Vagina (tissue), 2 donors: ENCODE results near the gene ZNF407.

ENCODE experiments used
- POLR2A ChIP-seq, 2 donors: fragments of 450-650 bp; IDR thresholded peaks; one replicate each; pipeline ENCODE4 v1.6.1; 2017; ENCODE audit warnings: antibody characterized with exemption in 2 of 2, mild to moderate bottlenecking in 2 of 2, moderate library complexity in 2 of 2
- POLR2AphosphoS5 ChIP-seq, 2 donors: sonication (generic); formaldehyde crosslinking; IDR thresholded peaks; one replicate each; pipeline ENCODE4 v1.9.0; 2017; ENCODE audit warnings: antibody characterized with exemption in 2 of 2, mild to moderate bottlenecking in 2 of 2, low read depth in 1 of 2; ENCODE audit not compliant: insufficient read depth in 1 of 2
- TF ChIP-seq, protein P1 (sequence below), 3 experiments: fragments of 450-650 bp in 2 of 3; fragments of 200-600 bp in 1 of 3; sonication (generic) in 1 of 3; IDR thresholded peaks; one replicate each; pipeline ENCODE4 v1.5.1; 2017 to 2019; ENCODE audit warnings: antibody characterized with exemption in 3 of 3, mild to moderate bottlenecking in 2 of 3, moderate library complexity in 2 of 3

DNA sequence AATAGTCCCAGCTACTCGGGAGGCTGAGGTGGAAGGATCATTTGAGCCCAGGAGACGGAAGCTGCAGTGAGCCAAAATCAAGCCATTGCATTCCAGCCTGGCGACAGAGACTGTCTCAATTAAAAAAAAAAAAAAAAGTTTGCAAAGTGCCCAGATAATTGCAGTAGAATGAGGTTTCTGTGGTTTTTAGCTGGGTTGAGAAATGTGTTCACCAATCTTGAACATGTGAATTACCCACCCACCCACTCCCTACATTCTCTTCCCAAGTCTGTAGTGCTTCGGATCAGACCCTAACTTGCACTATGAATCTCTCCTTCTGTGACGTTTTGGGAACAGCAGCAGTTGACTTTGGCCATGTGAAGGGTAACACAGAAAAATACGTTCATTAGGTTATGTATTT lies 363.9 kb downstream of the ZNF407 start:
- TF ChIP-seq, protein P1, sequence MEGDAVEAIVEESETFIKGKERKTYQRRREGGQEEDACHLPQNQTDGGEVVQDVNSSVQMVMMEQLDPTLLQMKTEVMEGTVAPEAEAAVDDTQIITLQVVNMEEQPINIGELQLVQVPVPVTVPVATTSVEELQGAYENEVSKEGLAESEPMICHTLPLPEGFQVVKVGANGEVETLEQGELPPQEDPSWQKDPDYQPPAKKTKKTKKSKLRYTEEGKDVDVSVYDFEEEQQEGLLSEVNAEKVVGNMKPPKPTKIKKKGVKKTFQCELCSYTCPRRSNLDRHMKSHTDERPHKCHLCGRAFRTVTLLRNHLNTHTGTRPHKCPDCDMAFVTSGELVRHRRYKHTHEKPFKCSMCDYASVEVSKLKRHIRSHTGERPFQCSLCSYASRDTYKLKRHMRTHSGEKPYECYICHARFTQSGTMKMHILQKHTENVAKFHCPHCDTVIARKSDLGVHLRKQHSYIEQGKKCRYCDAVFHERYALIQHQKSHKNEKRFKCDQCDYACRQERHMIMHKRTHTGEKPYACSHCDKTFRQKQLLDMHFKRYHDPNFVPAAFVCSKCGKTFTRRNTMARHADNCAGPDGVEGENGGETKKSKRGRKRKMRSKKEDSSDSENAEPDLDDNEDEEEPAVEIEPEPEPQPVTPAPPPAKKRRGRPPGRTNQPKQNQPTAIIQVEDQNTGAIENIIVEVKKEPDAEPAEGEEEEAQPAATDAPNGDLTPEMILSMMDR (IDR thresholded peaks at IDR 0.05): no peak
- TF ChIP-seq POLR2A (IDR thresholded peaks at IDR 0.05) (no peak), POLR2AphosphoS5 (IDR thresholded peaks at IDR 0.05; ENCODE audit: insufficient read depth in 1 of 2, low read depth in 1 of 2) (no peak)
